HepG2 (cell line): ENCODE results near the gene ACOXL. TPM values are rescaled to one million over a fixed set of nuclear protein-coding genes. Genes with fewer than 3 reads are reported as not detected.

Experiments used
- ATM ChIP-seq: fragments of 450-650 bp; IDR thresholded peaks from 2 replicates; pipeline ENCODE4 v1.7.1; 2017; ENCODE audit warnings: mild to moderate bottlenecking, borderline replicate concordance
- DR1 ChIP-seq: sonication (generic); formaldehyde crosslinking; IDR thresholded peaks from 2 replicates; pipeline ENCODE4 v1.8.0; 2021; ENCODE audit warnings: mild to moderate bottlenecking, missing genetic modification reagents, inconsistent platforms
- FOXJ3 ChIP-seq: sonication (generic); formaldehyde crosslinking; IDR thresholded peaks from 2 replicates; pipeline ENCODE4 v1.4.0; 2020; ENCODE audit warnings: missing genetic modification reagents, mild to moderate bottlenecking, borderline replicate concordance
- KMT2A ChIP-seq: sonication (generic); formaldehyde crosslinking; IDR thresholded peaks from 2 replicates; pipeline ENCODE4 v1.4.0; 2020; ENCODE audit warnings: missing genetic modification reagents
- MZF1 ChIP-seq: sonication (generic); formaldehyde crosslinking; IDR thresholded peaks from 2 replicates; pipeline ENCODE4 v1.8.1; 2023; ENCODE audit warnings: mild to moderate bottlenecking, missing genetic modification reagents, borderline replicate concordance
- NRL ChIP-seq: sonication (generic); formaldehyde crosslinking; IDR thresholded peaks from 2 replicates; pipeline ENCODE4 v1.5.0; 2020; ENCODE audit warnings: missing genetic modification reagents, mild to moderate bottlenecking, moderate library complexity, borderline replicate concordance
- ZFY ChIP-seq: sonication (generic); formaldehyde crosslinking; IDR thresholded peaks from 2 replicates; pipeline ENCODE4 v1.4.0; 2020; ENCODE audit warnings: missing genetic modification reagents
- ZNF331 ChIP-seq: sonication (generic); formaldehyde crosslinking; IDR thresholded peaks from 2 replicates; pipeline ENCODE4 v1.4.0; 2020; ENCODE audit warnings: missing genetic modification reagents
- ZNF496 ChIP-seq: sonication (generic); formaldehyde crosslinking; IDR thresholded peaks from 2 replicates; pipeline ENCODE4 v1.8.1; 2023; ENCODE audit warnings: mild to moderate bottlenecking, moderate library complexity, missing genetic modification reagents; ENCODE audit not compliant: insufficient replicate concordance
- polyA plus RNA-seq, 8 experiments: library from polyadenylated mRNA; depleted of rRNA in 3 of 8; stranded (reverse) in 7 of 8; unstranded in 1 of 8; fragments of >200 nt; fragmentation: Illumina TruSeq in 4 of 8; extraction: Trizol in 4 of 8; gene quantifications; 2 replicates each; pipeline versions ENCODE4 v1.2.1 to v1.2.3, GENCODE V29; 2011 to 2016; ENCODE audit warnings: low read depth in 4 of 8, missing spikeins in 1 of 8, mixed read lengths in 1 of 8; ENCODE audit not compliant: insufficient read depth in 1 of 8
- total RNA-seq, 5 experiments: library from RNA; depleted of rRNA; stranded (reverse); fragments of >200 nt; fragmentation: Illumina TruSeq; extraction: Trizol; gene quantifications; 2 replicates each; pipeline ENCODE4 v1.2.3, GENCODE V29; 2016; ENCODE audit warnings: low read depth in 1 of 5
- TF ChIP-seq, protein P1 (sequence below): sonication (generic); formaldehyde crosslinking; IDR thresholded peaks from 2 replicates; pipeline ENCODE4 v1.4.0; 2020; ENCODE audit warnings: missing genetic modification reagents
- TF ChIP-seq, protein P2 (sequence below): IDR thresholded peaks from 2 replicates; pipeline ENCODE4 v1.6.1; 2016
- TF ChIP-seq, protein P3 (sequence below): sonication (generic); formaldehyde crosslinking; IDR thresholded peaks from 2 replicates; pipeline ENCODE4 v1.5.0; 2020; ENCODE audit warnings: mild to moderate bottlenecking, missing genetic modification reagents, borderline replicate concordance
- TF ChIP-seq, protein P4 (sequence below): sonication (generic); formaldehyde crosslinking; conservative IDR thresholded peaks from 2 replicates; pipeline ENCODE4 v1.4.0; 2020; ENCODE audit warnings: mild to moderate bottlenecking, missing genetic modification reagents, moderate library complexity
- TF ChIP-seq, protein P5 (sequence below): sonication (generic); formaldehyde crosslinking; IDR thresholded peaks from 2 replicates; pipeline ENCODE4 v1.5.0; 2020; ENCODE audit warnings: mild to moderate bottlenecking, missing genetic modification reagents

The ACOXL gene
- total and polyA plus RNA-seq, 2 of the 13 experiments (the other 11 are each of a cell fraction or from before 2014, with no cell fraction given): not detected

DNA sequence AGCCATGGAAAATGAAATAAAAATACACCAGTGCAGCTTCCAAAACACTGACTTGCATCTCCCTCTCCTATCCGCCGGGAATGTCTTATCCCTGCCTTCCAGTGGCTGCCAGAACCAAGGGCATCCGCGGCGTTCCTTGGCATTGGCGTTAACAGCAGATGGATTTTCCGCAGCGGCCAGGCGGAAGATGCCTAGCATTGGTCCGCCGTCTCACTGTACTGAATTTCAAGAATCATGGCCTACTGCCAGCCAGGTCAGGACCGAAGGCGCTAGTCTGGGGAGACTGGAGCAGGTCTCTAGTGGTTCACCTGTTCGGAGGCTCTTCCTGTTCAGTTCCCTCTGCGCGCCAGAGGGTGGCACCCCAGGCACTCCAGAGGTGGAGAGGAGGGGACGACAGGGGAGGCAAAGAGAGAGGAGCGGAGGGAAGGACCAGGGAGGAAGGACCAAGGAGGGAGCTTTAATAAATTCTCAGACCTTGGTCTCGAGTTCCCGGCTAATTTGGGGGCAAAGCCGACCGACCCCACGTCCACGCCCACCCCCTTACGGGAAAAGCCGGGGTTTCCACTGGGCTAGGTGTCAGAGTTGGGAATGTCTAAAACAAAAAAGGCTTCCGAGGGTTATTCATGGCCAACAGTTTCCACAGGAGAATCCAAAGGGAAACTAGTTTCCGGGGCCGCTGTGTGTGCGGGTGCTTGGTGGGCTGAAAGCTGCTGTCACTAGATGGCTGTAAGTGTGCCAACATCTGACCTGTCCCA is 384.6 kb downstream of the ACOXL start (continued):
- TF ChIP-seq, protein P1, sequence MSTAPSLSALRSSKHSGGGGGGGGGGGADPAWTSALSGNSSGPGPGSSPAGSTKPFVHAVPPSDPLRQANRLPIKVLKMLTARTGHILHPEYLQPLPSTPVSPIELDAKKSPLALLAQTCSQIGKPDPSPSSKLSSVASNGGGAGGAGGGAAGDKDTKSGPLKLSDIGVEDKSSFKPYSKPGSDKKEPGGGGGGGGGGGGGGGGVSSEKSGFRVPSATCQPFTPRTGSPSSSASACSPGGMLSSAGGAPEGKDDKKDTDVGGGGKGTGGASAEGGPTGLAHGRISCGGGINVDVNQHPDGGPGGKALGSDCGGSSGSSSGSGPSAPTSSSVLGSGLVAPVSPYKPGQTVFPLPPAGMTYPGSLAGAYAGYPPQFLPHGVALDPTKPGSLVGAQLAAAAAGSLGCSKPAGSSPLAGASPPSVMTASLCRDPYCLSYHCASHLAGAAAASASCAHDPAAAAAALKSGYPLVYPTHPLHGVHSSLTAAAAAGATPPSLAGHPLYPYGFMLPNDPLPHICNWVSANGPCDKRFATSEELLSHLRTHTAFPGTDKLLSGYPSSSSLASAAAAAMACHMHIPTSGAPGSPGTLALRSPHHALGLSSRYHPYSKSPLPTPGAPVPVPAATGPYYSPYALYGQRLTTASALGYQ: no peak
- TF ChIP-seq, protein P2, sequence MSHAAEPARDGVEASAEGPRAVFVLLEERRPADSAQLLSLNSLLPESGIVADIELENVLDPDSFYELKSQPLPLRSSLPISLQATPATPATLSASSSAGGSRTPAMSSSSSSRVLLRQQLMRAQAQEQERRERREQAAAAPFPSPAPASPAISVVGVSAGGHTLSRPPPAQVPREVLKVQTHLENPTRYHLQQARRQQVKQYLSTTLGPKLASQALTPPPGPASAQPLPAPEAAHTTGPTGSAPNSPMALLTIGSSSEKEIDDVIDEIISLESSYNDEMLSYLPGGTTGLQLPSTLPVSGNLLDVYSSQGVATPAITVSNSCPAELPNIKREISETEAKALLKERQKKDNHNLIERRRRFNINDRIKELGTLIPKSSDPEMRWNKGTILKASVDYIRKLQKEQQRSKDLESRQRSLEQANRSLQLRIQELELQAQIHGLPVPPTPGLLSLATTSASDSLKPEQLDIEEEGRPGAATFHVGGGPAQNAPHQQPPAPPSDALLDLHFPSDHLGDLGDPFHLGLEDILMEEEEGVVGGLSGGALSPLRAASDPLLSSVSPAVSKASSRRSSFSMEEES (CRISPR knock-in tag): no peak
- TF ChIP-seq, protein P3, sequence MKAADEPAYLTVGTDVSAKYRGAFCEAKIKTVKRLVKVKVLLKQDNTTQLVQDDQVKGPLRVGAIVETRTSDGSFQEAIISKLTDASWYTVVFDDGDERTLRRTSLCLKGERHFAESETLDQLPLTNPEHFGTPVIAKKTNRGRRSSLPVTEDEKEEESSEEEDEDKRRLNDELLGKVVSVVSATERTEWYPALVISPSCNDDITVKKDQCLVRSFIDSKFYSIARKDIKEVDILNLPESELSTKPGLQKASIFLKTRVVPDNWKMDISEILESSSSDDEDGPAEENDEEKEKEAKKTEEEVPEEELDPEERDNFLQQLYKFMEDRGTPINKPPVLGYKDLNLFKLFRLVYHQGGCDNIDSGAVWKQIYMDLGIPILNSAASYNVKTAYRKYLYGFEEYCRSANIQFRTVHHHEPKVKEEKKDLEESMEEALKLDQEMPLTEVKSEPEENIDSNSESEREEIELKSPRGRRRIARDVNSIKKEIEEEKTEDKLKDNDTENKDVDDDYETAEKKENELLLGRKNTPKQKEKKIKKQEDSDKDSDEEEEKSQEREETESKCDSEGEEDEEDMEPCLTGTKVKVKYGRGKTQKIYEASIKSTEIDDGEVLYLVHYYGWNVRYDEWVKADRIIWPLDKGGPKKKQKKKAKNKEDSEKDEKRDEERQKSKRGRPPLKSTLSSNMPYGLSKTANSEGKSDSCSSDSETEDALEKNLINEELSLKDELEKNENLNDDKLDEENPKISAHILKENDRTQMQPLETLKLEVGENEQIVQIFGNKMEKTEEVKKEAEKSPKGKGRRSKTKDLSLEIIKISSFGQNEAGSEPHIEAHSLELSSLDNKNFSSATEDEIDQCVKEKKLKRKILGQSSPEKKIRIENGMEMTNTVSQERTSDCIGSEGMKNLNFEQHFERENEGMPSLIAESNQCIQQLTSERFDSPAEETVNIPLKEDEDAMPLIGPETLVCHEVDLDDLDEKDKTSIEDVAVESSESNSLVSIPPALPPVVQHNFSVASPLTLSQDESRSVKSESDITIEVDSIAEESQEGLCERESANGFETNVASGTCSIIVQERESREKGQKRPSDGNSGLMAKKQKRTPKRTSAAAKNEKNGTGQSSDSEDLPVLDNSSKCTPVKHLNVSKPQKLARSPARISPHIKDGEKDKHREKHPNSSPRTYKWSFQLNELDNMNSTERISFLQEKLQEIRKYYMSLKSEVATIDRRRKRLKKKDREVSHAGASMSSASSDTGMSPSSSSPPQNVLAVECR (CRISPR knock-in tag): no peak; the same call in 1 of the 2 replicates
- no peak for TF ChIP-seq ZNF496 (CRISPR knock-in tag)
- no peak; the same call in 1 of the 2 replicates for TF ChIP-seq ZFY (CRISPR knock-in tag)
- 0 out of 2 replicates have a peak, but pooled peaks have one; percentile 32 for TF ChIP-seq ZNF331 (CRISPR knock-in tag)
- TF ChIP-seq DR1 (CRISPR knock-in tag): no peak
- TF ChIP-seq, protein P4, sequence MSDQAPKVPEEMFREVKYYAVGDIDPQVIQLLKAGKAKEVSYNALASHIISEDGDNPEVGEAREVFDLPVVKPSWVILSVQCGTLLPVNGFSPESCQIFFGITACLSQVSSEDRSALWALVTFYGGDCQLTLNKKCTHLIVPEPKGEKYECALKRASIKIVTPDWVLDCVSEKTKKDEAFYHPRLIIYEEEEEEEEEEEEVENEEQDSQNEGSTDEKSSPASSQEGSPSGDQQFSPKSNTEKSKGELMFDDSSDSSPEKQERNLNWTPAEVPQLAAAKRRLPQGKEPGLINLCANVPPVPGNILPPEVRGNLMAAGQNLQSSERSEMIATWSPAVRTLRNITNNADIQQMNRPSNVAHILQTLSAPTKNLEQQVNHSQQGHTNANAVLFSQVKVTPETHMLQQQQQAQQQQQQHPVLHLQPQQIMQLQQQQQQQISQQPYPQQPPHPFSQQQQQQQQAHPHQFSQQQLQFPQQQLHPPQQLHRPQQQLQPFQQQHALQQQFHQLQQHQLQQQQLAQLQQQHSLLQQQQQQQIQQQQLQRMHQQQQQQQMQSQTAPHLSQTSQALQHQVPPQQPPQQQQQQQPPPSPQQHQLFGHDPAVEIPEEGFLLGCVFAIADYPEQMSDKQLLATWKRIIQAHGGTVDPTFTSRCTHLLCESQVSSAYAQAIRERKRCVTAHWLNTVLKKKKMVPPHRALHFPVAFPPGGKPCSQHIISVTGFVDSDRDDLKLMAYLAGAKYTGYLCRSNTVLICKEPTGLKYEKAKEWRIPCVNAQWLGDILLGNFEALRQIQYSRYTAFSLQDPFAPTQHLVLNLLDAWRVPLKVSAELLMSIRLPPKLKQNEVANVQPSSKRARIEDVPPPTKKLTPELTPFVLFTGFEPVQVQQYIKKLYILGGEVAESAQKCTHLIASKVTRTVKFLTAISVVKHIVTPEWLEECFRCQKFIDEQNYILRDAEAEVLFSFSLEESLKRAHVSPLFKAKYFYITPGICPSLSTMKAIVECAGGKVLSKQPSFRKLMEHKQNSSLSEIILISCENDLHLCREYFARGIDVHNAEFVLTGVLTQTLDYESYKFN (CRISPR knock-in tag): no peak
- no peak for TF ChIP-seq FOXJ3 (CRISPR knock-in tag)
- TF ChIP-seq NRL: no peak
- TF ChIP-seq, protein P5, sequence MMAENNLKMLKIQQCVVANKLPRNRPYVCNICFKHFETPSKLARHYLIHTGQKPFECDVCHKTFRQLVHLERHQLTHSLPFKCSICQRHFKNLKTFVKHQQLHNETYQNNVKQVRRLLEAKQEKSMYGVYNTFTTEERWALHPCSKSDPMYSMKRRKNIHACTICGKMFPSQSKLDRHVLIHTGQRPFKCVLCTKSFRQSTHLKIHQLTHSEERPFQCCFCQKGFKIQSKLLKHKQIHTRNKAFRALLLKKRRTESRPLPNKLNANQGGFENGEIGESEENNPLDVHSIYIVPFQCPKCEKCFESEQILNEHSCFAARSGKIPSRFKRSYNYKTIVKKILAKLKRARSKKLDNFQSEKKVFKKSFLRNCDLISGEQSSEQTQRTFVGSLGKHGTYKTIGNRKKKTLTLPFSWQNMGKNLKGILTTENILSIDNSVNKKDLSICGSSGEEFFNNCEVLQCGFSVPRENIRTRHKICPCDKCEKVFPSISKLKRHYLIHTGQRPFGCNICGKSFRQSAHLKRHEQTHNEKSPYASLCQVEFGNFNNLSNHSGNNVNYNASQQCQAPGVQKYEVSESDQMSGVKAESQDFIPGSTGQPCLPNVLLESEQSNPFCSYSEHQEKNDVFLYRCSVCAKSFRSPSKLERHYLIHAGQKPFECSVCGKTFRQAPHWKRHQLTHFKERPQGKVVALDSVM: no peak; the same call in 1 of the 2 replicates
- no peak for TF ChIP-seq ATM
- 0 out of 2 replicates have a peak, but pooled peaks have one; percentile 58 for TF ChIP-seq KMT2A (CRISPR knock-in tag)
- TF ChIP-seq MZF1 (CRISPR knock-in tag): no peak
